AG09319 (cell line): Measurements from ENCODE around the gene TBL1X.

Experiments used
- DNase-seq: peaks from one replicate; pipeline ENCODE4 v3.0.0-alpha.2; 2010; ENCODE audit warnings: low read depth; ENCODE audit errors: extremely low read depth
- CTCF ChIP-seq: IDR thresholded peaks from 2 replicates; pipeline ENCODE4 v1.5.1; 2011; ENCODE audit warnings: low read depth, mild to moderate bottlenecking, inconsistent platforms, low read length, moderate library complexity

Gene TBL1X

GRCh38 chrX:9785944-9786797 is 321.3 kb downstream of the TBL1X start, which contains the start of gene SHROOM2:
SHROOM2 (plus strand) TSS chrX:9786429; CDS start chrX:9786546, 117 bp downstream.
- TF ChIP-seq CTCF, result no peak
- no peak for DNase-seq

- TF ChIP-seq CTCF, result no peak
- DNase-seq, result no peak
Observed at GRCh38 chrX:9786798-9787635, 322.2 kb downstream of the TBL1X start.

GRCh38 chrX:9788911-9789310 is 324.1 kb downstream of the TBL1X start:
- no peak for DNase-seq
- no peak for TF ChIP-seq CTCF

GRCh38 chrX:9789555-9789954 is 324.7 kb downstream of the TBL1X start:
- TF ChIP-seq CTCF, result no peak
- no peak for DNase-seq
